Caki2 (cell line): ENCODE results near the gene TDRD9. TPM values are rescaled to one million over a fixed set of nuclear protein-coding genes. Genes with fewer than 3 reads are reported as not detected.

Experiments used
- DNase-seq: peaks from one replicate; pipeline ENCODE4 v3.0.0-alpha.2; 2015; ENCODE audit warnings: low read depth
- in situ Hi-C: cut with HindIII; loops from 2 replicates; pipeline ENCODE4 v1.10.0; 2016; ENCODE audit warnings: low sequenced_read_pairs, low pct_unique_long_range_greater_than_20kb, mixed read lengths
- total RNA-seq: library from RNA; depleted of rRNA; stranded (reverse); fragments of >200 nt; shearing (Covaris generic); gene quantifications from 2 replicates; pipeline ENCODE4 v1.2.3, GENCODE V29; 2014; ENCODE audit warnings: low replicate concordance

TDRD9 gene
- total RNA-seq, 1 experiment from 2014 or later: not detected

DNA sequence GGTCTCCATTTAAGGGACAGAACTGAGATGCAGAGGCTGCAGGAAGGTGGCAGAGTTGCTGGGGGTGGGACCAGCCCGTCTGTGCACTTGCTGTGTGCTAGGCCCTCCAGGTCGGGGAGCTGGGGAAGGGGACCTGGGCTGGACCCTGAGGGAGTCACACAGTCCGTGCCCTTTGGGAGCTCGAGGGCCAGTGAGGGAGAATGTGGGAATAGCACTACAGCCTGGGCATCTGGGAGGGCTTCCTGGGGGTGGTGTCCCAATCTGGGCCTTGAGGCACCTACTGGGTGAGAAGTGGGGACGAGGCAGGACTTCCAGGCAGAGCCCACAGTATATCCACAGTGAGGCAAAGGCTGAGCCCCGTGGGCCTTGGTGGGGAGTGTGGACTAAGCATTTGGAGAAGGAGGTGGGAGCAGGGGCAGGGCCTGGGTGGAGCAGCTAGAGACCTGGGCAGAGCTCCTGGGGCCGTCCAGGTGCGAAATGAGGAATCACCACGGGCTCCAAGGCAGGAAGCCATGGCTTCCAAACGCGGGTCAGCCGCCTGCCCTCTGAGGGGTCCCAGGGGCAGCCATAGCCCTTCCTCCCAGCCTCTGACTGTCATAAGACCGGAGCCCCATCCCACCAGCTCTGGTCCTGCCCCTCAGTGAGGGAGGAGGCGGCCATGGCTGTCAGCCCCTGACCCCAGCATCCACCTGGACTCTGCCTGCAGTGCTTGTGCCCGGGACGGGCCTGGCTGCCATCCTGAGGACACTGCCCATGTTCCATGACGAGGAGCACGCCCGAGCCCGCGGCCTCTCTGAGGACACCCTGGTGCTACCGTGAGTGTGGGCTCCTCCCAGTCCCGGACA lies 163.9 kb downstream of the TDRD9 start:
- in situ Hi-C loops: no loop called here
- no peak for DNase-seq

DNA sequence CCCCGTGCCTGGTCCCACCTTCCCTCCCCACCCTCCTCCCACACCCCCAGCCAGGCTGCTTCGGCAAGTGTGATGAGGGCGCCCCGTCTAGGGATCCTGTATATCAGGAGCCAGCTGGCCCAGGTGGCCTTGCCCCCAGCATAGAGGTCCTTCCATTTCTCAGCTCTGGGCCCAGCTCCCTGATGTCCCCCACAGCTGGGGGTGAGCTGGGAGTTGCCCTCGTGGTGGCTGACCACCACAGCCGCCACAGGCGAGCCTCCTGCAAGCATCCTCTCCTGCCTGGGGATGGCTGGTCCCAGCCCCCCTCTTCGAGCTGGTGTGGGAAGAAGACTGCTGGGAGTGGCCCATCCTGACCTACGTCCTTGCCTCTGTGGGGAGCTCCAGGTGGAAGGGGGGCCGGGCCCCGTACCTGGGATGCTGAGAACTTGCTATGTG lies 164.7 kb downstream of the TDRD9 start:
- no peak for DNase-seq
- in situ Hi-C loops: no loop called here

GRCh38 chr14:104093366-104094055 lies 165.3 kb downstream of the TDRD9 start:
- in situ Hi-C loops: no loop called here
- no peak for DNase-seq

DNA sequence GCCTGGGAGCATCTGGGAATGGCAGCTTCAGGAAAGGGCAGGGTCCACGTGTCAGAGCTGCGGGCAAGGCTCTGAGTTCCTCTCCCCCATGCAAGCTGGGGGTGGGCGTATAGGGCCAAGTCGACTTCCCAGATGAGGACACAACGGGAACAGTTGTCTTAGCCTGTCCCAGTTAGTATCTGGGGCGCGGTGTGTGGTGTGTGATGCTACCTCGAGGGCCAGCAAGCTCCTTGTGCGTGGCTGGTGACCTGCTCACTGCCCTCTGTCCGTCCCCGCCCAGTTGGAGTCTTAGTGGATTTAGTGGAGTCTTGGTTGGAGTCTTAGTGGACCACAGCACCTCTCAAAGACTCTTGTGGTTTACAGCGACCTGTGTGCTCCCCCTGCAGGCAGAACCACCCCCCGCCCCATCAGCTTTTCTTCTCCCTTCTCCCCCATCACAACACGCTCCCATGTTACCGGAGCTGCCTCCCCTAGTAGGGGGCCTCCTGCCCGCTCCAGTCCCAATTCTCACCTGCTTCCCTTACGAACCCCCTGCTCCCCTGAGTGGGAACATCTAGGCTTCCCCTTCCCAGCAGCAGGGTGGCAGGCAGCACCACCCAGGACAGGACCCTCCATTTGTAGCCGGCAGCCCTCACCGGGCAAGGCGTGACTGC lies 165.9 kb downstream of the TDRD9 start:
- in situ Hi-C loops: no loop called here
- no peak for DNase-seq

DNA sequence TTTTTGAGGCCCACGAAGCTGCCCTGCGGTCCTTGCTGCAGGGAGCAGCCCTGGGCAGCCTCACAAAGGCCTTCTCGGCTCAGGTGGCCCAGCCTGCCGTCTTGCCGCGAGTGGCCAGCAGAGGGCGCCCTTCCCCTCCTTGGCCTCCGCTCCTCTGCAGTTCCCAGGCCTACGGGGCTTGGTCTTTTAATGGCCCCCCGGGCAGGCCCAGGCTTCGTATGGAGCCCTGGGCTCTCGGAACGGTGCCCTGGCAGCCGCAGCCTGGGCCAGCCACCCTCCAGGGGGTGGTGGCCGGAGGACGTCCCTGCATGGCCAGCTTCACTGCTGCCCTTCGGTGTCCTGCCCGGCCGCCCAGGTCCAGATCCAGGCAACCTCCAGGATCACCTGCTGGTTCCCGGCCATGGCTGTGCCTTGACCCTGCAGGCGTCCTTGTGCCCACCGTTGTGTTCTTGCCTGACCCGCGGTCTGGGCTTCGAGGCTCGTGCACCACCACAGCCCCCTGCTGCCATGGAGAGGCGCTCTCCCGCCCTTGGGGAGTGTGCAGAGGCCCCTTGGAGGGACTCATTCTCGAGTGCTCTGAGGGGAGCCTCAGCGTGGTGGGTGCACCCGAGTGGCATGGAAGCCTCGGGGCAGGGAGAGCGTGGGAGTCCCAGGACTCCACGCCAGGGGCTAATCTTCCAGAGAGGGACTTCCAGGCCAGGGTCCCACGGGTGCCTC lies 166.6 kb downstream of the TDRD9 start:
- peak; percentile 11 for DNase-seq
- in situ Hi-C loops: no loop called here

- no peak for DNase-seq
- in situ Hi-C loops: no loop called here
Observed at GRCh38 chr14:104095426-104096310, 167.4 kb downstream of the TDRD9 start.

- no peak for DNase-seq
- in situ Hi-C loops: no loop called here
Observed at GRCh38 chr14:104096318-104096717, 168.1 kb downstream of the TDRD9 start.

DNA sequence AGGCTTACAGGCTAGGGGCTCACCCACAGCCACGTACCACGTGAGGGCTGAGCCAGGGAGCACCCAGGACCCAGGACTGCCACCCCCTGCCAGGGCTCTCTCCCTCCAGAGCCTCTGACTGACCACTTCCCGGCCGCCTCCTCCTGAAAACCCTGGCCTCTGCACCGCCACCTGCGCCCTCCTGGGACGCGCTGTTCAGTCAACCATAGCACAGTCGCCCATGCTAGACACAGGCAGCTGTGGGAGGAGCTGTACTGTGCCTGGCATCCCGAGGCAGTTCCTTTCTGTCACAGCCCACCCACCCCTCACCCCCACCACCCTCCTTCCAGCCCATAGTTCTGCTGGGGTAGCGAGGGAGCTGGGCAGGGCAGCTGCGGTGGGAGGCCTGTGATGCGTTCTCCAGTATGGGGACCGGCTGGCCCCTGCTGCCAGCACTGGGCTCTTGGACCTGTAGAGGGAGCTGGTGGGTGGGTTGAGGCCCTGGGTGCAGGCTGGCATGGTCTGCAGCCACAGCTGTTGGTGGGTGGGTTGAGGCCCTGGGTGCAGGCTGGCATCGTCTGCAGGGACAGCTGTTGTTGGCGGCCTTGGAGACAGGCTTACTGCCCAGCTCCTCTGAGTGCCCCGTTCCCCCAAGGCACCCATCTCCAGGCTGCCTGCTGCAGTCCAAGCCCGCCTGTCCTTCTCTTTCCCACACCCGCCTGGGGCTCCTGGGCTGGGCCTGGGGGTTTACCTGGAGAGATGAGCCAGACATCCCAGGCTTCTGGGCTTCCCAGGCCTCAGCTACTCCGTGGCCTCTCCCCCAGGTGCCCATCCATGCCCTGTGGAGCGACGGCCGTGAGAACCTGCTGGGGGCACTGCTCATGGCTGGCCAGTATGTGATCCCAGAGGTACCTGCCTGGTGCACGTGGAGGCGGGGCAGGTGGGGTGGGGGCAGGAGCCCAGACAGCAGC lies 168.8 kb downstream of the TDRD9 start:
- DNase-seq: no peak
- in situ Hi-C loops: no loop called here

- in situ Hi-C loops: no loop called here
- no peak for DNase-seq
Observed at GRCh38 chr14:104098272-104099095, 170.2 kb downstream of the TDRD9 start.

GRCh38 chr14:104099096-104100041 lies 171.1 kb downstream of the TDRD9 start:
- DNase-seq: no peak
- in situ Hi-C loops: no loop called here

DNA sequence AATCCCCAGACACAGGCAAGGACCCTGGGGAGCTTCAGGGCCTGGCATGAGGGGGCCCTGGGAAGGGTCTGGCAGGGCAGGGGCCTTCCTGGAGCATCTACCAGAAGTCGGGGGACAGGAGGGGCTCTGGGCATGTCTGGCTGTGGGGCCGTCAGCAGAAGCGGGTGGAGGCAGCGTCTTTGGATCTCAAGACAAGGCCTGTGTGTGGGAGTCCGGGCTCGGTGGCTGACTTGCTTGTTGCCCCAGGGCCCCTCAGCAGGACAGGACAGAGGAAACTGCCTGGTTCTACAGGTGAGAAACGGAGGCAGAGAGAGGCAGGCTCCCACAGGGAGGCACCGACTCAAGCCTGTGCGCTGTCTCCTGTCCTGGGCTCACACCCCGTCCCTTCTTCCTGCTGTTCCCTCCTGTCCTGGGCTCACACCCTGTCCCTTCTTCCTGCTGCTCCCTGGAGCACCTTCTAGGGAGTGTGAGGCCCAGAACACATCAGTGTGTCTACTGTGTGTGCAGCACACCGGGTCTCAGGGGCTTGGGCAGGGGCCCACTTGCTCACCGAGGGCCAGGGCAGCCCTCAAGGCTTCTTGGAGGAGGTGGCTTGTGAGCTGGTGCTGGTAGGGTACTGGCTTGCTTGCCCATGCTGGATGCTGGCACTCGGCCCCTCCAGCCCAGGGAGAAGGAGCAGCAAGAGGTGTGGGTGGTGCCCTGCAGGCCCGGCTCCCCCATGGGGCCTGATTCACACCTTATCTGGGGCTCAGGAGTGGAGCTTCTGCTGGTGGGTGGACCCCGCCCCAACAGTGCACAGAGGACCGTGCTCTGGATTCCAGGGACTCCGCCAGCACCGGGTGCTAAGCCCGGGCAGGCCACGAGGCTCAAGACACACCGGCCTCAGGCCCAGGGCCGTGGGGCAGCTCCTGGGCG lies 172.2 kb downstream of the TDRD9 start:
- in situ Hi-C loops: no loop called here
- DNase-seq: no peak

DNA sequence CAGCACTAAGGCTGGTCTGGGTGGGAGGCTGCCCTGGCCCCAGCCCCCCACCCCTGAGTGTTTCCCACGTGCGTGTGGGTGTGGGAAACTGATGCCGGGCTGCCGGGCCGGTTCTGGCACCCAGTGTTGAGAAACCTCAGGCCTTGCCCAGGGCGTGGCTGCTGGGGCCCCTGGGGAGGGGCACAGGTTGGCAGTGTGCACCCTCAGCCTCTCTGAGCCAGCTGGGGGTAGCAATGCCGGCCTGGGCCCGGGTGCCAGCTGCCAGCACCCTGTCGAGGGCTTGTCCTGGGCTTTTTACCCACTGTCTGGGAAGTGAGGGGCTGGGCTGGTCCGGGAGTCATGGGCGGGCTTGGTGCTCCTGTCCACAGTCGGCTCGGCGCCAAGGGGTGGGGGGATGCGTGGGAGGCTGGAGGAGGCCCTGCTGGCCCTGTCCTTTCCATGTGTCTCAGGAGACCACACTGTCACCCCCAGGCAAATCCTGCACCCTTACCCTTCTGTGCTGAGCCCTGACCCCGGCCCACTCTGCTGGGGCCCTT lies 172.9 kb downstream of the TDRD9 start:
- DNase-seq: no peak
- in situ Hi-C loops: no loop called here

GRCh38 chr14:104101651-104102281 lies 173.5 kb downstream of the TDRD9 start:
- DNase-seq: no peak
- in situ Hi-C loops: no loop called here
